GOT3 (cell line): ENCODE results near the gene SH3RF3.

ENCODE experiments used
- DNase-seq: peaks from one replicate; lab custom pipeline; 2025; ENCODE audit warnings: mixed read lengths; lab: John Stamatoyannopoulos, UW

The SH3RF3 gene

GRCh38 chr2:109336296-109336695 is 207.3 kb downstream of the SH3RF3 start:
- DNase-seq = no peak

- DNase-seq = no peak
Measured at GRCh38 chr2:109337221-109337620, 208.2 kb downstream of the SH3RF3 start.

DNA sequence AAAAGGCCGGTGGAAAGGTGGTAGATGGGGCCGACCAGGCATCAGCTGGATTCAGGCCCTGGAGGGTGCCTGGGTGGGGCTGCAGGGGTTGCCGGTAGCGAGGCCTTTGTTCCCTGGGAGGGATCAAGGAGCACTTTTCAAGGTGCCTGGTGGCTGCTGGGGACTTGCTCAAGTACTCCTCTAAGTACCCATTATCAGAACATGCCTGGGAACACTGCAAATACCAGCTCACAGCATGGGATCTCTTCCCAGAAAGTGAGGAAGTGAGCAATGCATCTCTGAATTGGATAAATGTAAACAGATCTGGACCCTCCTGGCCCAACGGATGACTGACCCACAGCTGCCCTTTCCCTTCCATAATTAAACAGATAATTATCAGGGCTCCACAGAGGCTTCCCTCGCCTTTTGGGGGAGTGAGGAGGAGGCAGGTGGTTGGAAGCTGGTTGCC is 210.5 kb downstream of the SH3RF3 start:
- no peak for DNase-seq

GRCh38 chr2:109340381-109340780 is 211.4 kb downstream of the SH3RF3 start:
- no peak for DNase-seq

- DNase-seq = no peak
Measured at GRCh38 chr2:109341355-109342255, 212.6 kb downstream of the SH3RF3 start.

DNA sequence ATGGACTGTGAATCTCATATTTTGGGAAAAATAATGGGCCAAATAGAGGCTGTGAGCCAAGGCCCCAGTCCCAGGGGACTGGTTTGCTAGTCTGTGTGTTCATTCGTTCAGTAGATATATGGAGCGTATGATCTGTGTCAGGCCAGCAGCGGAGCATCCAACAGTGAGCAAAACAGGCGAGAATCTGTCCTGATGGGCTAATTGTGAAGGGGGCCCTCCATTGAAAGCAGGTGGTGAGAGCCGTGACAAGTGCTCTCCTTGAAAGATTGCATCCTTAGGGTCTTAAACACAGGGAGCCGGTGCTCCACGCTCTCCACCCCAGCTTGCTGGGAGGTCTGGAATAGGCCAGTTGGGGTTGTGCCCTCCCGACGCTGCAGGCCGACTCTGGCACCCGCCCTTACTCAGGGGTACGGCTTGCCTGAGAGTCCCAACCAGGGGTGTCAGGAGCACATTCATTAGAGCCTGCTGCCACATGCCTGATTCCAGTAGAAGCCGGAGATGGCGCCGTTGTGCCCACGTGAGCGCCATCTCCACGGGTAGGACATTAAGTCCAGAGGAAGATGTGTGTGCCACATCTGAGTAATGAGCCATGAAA is 213.3 kb downstream of the SH3RF3 start:
- DNase-seq = no peak

- DNase-seq = no peak
Measured at GRCh38 chr2:109342930-109343329, 213.9 kb downstream of the SH3RF3 start.

DNA sequence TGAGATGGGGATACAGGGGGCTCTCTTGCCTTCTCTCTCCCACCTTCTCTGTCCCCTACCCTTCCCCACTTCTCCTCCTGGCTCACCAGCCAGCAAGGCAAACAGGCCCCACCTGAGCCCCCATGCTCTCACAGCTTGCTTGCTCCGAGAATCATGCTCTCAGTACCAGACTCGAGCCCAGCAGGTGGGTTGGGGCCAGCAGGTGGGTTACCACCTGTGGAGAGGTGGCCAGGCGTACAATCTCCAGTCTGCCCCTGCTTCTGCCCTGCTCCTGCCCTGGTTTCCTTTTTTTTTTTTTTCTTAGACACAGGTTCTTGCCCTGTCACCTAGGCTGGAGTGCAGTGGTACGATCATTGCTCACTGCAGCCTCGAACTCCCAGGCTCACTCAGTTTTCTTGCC is 214.5 kb downstream of the SH3RF3 start:
- no peak for DNase-seq

DNA sequence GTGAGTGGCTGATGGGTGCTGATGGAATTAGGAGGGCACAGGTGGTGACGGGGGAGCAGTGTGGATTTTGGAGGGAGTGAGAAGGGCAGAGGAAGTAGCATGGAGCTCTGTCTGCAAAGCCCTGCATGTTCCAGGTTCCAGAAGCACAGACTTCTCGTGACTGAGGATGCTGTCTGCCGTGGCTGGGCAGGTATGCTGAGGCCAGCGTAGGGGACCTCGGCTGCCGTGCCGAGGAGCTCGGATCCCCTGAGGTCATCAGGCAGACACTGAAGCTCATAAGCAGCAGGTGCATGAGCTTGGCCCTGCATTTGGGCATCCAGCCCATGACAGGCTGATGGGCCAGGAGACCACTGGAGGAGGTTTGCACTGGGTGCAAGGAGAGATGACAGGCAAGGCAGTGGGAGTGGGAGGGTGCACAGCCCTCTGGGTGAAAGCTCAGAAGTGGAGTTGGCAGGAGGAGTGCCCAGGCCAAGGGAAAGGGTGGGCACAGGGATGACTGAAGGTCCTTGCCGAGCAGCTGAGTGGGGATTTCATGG is 215.3 kb downstream of the SH3RF3 start:
- DNase-seq = no peak

- DNase-seq = no peak
Measured at GRCh38 chr2:109345091-109345490, 216.1 kb downstream of the SH3RF3 start.

GRCh38 chr2:109345653-109346480 is 216.9 kb downstream of the SH3RF3 start:
- DNase-seq = no peak

DNA sequence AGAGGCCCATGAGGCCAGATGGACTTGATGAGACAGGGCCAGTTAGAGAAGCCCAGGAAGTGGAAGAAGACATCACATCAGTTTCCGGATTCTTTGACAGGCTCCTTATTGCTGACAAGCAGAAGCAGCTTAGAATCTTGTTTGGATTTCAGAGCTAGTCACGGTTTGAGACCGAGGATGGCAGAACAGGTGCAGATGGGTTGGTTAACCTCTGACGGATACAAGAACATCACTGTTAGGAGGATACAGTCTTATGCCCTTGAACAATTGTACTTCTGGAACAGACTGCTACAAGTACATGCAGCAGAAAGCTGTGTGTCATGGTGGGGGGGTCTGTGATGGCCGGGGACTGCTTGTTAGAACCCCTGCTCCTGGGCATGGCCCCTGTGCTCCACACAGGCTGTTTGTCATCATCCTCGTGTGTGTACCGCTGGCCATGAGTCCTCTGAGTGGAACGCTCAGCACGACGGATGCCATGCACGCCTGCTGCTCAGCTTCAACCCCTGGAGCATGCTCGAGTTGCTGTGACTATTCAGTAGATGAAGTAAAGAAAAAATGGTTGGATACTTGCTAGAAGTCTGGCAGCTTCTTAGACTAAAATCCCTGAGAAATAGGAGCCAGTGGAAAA is 217.7 kb downstream of the SH3RF3 start:
- DNase-seq = no peak

GRCh38 chr2:109347626-109348025 is 218.6 kb downstream of the SH3RF3 start:
- no peak for DNase-seq

DNA sequence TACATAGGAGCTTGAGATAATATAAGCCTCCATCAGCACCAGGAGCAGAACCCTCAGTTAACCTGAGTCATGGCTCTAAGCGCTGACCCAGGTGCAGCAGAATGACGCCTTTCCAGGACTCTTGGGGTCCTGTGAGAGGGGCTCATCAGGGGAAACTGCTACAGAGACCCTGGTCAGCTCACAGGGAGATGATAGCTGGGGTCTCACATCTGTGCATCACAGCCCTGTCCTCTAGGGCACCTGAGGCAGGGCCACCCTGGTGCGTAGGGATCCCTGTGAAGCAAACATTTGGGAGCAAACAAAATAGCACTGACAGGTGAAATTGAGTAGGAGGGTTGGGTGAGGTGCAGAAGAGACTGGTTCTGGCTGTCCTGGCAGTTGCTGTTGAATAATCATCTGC is 219.2 kb downstream of the SH3RF3 start:
- DNase-seq = no peak

DNA sequence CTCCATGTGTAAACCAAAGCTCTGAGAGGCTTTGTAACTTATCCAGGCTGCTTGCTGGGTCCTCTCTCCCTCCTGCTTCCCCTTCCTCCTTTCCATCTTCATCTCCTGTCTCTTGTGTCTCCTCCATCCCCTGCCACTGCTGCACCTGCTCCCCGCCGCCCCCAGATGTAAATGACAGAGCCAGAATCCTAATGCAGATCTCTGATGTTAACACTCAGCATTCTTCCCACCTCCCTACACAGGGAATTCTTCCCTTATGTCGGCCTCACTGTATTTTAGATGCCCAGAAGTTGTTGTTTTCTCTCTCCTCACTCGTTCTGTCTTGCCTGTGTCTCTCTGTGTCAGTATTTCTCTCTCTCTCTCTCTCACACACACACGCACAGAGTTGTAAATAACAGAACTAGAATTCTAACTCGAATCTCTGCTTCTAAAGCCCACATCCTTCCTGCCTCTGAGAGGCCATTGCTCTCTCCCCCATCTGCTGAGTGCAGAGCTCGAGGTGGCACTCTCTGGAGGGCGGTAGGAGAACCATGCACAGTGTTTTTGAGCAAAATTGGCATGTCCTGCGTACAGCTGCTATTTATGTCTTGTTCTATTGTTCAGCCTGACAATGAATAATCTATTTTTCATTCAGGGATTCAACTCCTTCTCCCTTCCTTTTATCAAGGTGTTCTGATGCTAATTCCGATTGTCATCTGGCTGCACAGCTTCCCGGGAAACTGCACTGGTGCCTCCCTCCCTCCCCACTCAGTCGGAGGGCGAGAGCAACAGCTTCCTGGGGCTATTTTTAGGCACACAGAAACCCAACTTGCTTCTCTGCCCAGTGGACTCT is 219.9 kb downstream of the SH3RF3 start:
- DNase-seq = no peak

- no peak for DNase-seq
Measured at GRCh38 chr2:109349503-109350465, 220.8 kb downstream of the SH3RF3 start.

DNA sequence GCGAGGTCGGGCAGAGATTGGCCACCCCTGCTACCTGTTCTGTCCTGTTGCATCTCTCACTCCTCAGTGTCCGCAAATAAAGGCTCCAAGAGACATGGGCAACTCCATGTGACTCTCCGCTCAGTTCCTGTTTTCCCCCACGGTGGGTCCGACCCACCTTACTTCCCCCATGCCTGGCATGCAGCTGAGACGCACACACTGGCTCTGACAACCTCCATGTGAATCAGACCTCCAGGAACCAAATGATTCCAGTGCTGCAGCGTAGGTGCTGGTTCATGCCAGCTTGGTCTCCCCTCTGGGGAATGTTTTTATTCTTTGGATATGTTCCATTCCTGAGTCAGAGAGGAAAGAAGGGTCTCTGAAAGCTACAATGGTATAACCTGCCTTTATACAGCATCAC is 221.5 kb downstream of the SH3RF3 start:
- no peak for DNase-seq

DNA sequence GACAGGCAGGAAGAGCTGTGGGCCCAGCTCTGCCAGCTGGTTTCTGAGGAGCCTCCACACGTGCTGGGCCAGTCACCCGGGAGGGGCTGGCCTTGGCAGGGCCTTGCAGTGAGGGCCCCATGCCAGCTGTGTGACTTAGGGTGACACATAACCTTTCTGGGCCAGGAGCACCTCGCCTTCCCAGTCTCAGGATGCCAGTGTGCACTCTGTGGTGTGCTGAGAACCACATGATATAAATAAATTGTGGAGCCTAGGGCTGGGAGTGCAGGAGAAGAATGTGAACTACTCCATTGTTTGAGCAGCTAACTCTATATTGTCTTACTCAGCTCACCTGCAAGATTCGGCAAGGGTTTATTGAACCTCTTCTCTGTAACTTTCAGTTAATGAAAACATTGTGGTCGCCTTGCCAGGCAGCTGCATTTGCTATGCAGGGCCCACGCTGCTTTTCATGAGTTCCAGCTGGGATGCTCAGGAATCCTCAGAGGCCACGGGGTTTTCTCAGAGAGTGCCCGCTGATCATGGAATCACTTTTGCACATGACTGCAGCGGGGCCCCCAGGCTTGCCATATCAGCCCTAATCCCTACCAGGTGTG is 222.3 kb downstream of the SH3RF3 start:
- peak; percentile 41 for DNase-seq
